Activated naive CD8-positive, alpha-beta T cell (primary cell): ENCODE data around the gene OLFML2B.

ENCODE experiments used
- H3K27ac Mint-ChIP-seq: one replicate; pipeline ENCODE4 v1.8.0; 2021; ENCODE audit warnings: mixed read lengths
- H3K27me3 Mint-ChIP-seq: one replicate; pipeline ENCODE4 v1.8.0; 2021; ENCODE audit warnings: mixed read lengths
- H3K36me3 Mint-ChIP-seq: one replicate; pipeline ENCODE4 v1.8.0; 2021; ENCODE audit warnings: mixed read lengths
- H3K4me1 Mint-ChIP-seq: one replicate; pipeline ENCODE4 v1.8.0; 2021; ENCODE audit warnings: low read depth, mixed read lengths
- H3K4me3 Mint-ChIP-seq: one replicate; pipeline ENCODE4 v1.8.0; 2021; ENCODE audit warnings: mild to moderate bottlenecking, mixed read lengths
- H3K9me3 Mint-ChIP-seq: one replicate; pipeline ENCODE4 v1.8.0; 2021; ENCODE audit warnings: low read depth, mixed read lengths

OLFML2B gene

DNA sequence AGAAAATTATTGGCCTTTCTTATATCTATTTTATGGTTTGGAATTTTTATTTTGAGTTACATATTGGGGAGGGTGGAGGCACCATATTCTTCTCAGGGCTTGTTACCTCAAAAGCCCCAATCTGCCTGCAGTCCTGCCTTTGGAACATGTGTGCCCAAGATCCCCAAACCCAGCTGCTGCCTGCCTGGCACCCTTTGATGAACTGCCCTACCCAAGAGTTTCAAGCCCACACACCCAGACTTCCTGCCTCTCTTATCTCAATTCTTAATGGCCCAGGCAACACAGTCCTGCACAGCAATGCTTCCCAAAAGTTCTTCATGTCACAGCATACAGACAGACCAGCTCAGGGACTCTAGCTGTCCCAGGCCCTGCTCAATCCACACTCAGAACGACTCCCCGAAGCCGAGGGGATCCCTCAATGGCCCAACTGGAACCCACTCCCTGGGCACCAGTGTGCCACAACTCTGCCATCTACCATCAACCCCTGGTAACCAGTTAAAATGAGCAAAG lies 19.2 kb downstream of the OLFML2B start:
- Mint-ChIP-seq H3K27ac (no peak overlapping the region), H3K36me3 (no peaks in the 10 kb centered on the region), H3K4me1 (peaks cover 4% of the 10 kb centered on the region), H3K4me3 (no peak overlapping the region), H3K9me3 (no peaks in the 10 kb centered on the region), H3K27me3 (no peaks in the 10 kb centered on the region)

DNA sequence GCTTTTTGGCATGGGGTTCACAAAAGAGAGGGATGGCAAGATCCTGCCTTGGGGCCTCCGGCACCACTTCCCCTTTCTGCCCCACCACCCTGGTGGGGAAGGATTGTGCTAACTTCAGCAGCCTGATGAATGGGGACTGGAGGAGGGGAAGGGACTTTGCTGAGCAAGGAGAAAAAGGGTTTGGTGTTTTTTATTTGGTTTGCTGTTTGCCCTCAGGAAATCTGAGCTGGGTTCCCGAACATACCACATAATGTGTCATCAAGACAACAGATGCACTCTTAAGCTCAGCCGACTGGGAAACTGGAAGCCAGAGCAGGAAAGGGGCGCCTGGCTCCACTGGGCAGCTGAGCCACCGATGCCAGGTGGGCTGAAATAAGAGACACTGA lies 19.8 kb downstream of the OLFML2B start:
- no peaks in the 10 kb centered on the region for H3K27me3 Mint-ChIP-seq
- H3K36me3 Mint-ChIP-seq, result no peaks in the 10 kb centered on the region
- no peak overlapping the region for H3K4me3 Mint-ChIP-seq
- peaks cover 4% of the 10 kb centered on the region for H3K4me1 Mint-ChIP-seq
- H3K9me3 Mint-ChIP-seq, result no peaks in the 10 kb centered on the region
- H3K27ac Mint-ChIP-seq, result no peak overlapping the region

DNA sequence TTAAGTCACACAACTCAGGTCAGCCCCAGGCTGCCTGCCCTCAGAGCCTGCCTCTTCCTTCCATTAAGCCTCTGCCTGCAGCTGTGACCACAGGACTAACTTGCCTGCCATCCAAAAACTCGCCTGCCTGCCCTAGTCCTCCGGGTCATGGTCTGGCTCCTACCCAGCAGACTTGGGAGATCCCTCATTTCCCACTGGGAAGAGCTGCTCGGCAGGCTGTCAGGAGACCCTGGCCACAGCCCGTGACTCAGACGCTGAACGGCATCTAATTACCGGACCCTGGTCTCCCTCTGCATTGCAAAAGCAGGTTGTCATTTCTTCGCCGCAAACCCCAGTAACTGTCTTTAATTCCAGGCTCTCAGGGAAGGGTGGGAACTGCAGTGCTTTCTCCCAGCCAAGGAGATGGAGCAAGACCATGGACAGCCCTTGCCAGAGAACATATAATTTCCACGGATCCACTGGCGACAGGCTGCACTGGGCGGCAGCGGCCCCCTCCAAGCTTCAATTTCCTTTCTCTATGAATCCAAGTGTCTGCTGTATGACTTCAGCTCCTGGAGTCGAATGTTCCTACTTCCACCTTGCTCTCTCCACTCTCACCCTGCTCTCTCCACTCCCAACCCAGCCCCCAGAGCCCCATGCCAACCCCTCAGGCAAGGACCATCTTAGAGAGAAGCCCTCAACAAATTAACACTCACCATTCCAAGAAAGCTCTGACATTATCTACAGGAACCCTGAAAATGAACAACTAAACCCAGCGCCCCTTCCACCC lies 20.4 kb downstream of the OLFML2B start:
- no peaks in the 10 kb centered on the region for H3K9me3 Mint-ChIP-seq
- no peaks in the 10 kb centered on the region for H3K27me3 Mint-ChIP-seq
- no peak overlapping the region for H3K4me3 Mint-ChIP-seq
- peaks cover 4% of the 10 kb centered on the region for H3K4me1 Mint-ChIP-seq
- H3K36me3 Mint-ChIP-seq, result no peaks in the 10 kb centered on the region
- H3K27ac Mint-ChIP-seq, result no peak overlapping the region

DNA sequence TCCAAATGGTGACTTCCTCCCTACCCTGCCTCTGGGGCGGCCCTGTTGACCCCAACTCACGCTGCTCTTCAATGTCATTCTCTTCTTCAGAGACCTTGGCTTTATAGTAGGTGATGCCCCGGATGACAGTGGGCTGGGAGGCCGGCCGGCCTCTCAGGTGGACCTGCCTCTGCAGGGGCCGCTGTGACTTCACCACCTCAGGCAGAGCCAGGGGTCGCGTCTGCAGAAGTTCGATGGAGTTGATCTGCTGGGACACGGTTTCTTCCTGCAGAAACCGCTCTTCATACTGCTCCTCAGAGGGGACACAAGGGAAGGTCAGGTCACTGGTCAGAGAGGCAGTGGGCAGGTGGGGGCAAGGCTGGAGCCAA lies 23.6 kb downstream of the OLFML2B start:
- Mint-ChIP-seq H3K9me3 (no peaks in the 10 kb centered on the region), H3K27ac (no peak overlapping the region), H3K4me1 (peaks cover 4% of the 10 kb centered on the region), H3K36me3 (peaks cover 3% of the 10 kb centered on the region), H3K27me3 (no peaks in the 10 kb centered on the region), H3K4me3 (no peak overlapping the region)

DNA sequence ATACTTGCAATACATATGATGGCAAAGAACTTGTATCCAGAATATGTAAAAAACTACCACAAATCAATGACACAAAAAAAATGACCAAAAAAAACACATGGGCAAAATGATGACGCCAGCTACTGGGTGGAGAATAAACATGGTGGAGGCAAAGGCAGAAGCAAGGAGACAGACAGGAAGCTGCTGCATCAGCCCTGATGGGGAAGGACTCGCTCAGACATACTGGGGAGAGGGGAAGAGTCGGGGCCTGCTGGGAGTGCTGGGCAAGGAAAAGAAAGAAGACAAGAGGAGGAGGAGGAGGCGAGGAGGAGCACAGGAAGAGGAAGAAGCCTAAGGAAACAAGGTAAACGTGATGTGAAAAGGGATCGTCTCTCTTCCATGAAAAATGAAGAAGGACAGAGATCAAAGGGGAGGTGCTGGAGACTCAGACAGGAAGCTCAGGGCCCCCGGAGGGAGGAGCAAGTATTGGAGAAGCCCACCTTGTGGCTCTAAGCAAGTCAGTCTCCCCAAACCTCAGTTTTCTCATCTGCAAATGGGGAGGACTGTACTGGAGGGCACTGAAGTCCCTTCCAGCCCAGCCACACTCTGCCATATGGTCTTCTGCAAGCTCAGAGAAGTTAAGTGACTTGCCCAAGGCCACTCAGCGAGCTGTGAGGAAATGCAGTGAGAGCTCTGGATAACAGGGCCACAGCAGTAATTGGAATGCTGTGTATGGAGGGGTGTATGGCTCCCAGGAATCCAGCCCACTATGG lies 24.2 kb downstream of the OLFML2B start:
- no peaks in the 10 kb centered on the region for H3K4me1 Mint-ChIP-seq
- no peaks in the 10 kb centered on the region for H3K9me3 Mint-ChIP-seq
- H3K36me3 Mint-ChIP-seq, result peaks cover 3% of the 10 kb centered on the region
- H3K27me3 Mint-ChIP-seq, result no peaks in the 10 kb centered on the region
- H3K27ac Mint-ChIP-seq, result no peak overlapping the region
- no peak overlapping the region for H3K4me3 Mint-ChIP-seq

DNA sequence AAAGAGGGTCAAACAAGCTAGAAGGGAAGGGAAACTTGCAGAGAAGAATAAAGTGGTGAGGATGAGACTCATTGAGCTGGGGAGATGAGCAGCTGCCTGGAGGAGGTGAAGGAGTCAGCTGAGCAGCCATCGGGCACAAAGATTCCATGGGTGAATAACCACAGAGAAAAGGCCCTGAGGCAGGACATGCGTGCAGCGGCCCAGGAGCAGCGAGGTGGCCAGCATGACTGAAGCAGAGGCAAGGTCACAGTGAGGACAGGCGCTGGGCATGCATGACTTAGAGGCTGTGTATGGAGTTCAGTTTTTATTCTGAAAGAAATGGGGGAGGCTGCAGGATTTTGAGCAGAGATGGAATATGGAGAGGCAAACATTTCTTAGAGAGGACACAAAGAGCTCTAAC lies 24.9 kb downstream of the OLFML2B start:
- peaks cover 3% of the 10 kb centered on the region for H3K36me3 Mint-ChIP-seq
- H3K9me3 Mint-ChIP-seq, result no peaks in the 10 kb centered on the region
- H3K27ac Mint-ChIP-seq, result no peak overlapping the region
- H3K4me3 Mint-ChIP-seq, result no peak overlapping the region
- no peaks in the 10 kb centered on the region for H3K4me1 Mint-ChIP-seq
- no peaks in the 10 kb centered on the region for H3K27me3 Mint-ChIP-seq

DNA sequence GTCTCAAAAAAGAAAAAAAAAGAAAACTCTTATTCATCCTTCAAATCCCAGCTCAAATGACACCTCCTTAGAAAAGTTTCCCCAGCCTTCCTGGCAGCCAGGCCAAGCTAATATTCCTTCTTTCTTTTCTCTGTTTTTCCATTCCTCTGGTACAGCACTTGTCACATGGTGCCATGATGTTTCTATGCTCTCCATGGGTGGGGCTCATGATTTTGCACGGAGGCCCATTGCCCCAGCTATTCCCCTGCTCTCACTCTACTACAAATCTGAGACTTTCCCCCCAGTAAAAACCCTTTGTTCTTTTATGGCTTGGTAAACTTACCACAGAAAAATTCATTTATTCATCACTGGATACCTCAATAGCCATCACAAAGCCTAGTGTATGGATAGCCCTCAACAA lies 26.5 kb downstream of the OLFML2B start:
- H3K36me3 Mint-ChIP-seq, result peaks cover 7% of the 10 kb centered on the region
- H3K27ac Mint-ChIP-seq, result no peak overlapping the region
- H3K4me1 Mint-ChIP-seq, result no peaks in the 10 kb centered on the region
- no peaks in the 10 kb centered on the region for H3K9me3 Mint-ChIP-seq
- no peak overlapping the region for H3K4me3 Mint-ChIP-seq
- H3K27me3 Mint-ChIP-seq, result no peaks in the 10 kb centered on the region

DNA sequence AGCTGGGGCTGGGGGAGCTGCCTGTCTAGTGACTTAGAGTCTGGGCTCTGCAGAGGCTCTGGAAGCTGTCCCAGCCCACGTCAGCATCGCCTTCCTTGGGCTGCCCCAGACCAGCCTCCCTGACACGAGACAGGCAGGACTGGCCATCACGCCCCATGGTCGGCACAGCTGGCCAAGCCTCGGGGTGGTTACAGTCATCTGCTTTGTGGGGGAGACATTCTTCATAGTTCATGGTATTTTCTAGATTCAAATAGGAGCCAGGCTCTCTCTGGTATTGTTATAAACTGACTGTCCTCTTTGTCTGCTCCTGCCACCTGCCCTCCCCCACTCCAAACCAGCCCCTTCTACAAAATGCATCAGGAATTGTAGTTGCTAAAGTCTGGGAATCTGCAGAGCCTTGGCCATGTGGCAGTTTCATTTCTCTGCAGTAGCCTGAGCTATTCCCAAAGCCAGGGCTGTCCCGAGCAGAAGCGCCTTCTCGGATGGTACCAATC lies 29.4 kb downstream of the OLFML2B start:
- Mint-ChIP-seq H3K27me3 (no peaks in the 10 kb centered on the region), H3K4me3 (no peak overlapping the region), H3K27ac (no peak overlapping the region), H3K4me1 (no peaks in the 10 kb centered on the region), H3K9me3 (no peaks in the 10 kb centered on the region), H3K36me3 (peaks cover 7% of the 10 kb centered on the region)

DNA sequence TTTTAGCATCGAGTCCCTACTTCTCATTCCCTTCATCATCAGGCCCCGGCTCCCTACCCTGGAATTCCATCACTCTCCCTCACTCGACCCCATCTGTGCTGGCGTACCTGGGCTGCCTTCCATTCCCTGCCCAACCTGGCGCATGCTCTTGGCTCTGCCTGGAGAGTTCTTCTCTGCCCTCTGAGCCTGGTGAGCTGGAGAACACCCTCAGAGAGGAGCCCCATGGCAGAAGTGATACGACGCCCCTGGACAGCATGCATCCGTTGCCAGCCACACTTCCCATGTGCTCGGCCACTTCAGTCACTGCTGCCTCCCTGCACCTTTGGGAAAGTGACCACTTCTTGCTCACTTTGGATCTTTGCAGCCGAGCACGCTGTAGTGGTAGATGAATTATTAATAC lies 30.1 kb downstream of the OLFML2B start:
- no peak overlapping the region for H3K4me3 Mint-ChIP-seq
- no peak overlapping the region for H3K27ac Mint-ChIP-seq
- H3K36me3 Mint-ChIP-seq, result peaks cover 7% of the 10 kb centered on the region
- H3K27me3 Mint-ChIP-seq, result no peaks in the 10 kb centered on the region
- H3K4me1 Mint-ChIP-seq, result no peaks in the 10 kb centered on the region
- no peaks in the 10 kb centered on the region for H3K9me3 Mint-ChIP-seq

DNA sequence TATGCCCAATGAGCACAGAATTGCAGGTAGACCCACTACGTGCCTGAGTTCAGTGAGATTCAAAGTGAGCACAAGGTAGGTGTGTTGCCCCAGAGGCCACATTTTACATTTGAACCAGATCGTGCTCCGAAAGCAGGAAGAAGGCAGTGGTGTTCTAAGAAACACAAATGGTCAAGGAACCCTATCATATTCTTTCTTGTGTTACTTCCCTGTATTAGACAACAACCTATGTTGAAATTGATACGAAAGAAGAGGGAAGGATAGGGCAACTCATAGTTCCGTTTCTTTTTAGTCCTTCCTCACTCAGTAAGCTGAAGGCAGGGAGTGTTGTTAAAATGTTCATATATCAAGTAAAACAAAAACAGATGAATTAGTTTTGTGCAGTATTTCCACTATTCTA lies 33.9 kb downstream of the OLFML2B start:
- no peaks in the 10 kb centered on the region for H3K27me3 Mint-ChIP-seq
- no peaks in the 10 kb centered on the region for H3K4me1 Mint-ChIP-seq
- H3K27ac Mint-ChIP-seq, result no peak overlapping the region
- peaks cover 5% of the 10 kb centered on the region for H3K9me3 Mint-ChIP-seq
- H3K36me3 Mint-ChIP-seq, result peaks cover 5% of the 10 kb centered on the region
- H3K4me3 Mint-ChIP-seq, result no peak overlapping the region

DNA sequence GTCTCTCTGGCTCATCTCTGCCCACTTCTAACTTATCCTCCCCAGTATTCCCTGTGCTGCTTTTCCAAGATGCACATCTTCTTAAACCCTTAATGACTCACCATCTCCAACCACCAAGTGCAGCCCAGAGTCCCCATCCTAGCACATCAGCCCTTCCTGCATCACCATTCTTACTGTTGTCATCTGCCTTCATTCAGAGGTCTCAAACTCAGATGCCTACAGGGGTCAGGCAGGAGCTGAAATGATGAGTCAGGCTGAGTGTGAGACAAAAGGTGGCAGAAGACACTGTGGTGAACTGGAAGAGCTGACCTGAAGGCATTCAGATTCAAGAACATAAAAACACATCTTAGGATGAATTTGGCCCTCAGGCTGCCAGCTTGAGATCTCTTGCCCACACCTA lies 34.6 kb downstream of the OLFML2B start:
- Mint-ChIP-seq H3K9me3 (peaks cover 5% of the 10 kb centered on the region), H3K27ac (no peak overlapping the region), H3K4me1 (no peaks in the 10 kb centered on the region), H3K36me3 (peaks cover 5% of the 10 kb centered on the region), H3K4me3 (no peak overlapping the region), H3K27me3 (no peaks in the 10 kb centered on the region)

DNA sequence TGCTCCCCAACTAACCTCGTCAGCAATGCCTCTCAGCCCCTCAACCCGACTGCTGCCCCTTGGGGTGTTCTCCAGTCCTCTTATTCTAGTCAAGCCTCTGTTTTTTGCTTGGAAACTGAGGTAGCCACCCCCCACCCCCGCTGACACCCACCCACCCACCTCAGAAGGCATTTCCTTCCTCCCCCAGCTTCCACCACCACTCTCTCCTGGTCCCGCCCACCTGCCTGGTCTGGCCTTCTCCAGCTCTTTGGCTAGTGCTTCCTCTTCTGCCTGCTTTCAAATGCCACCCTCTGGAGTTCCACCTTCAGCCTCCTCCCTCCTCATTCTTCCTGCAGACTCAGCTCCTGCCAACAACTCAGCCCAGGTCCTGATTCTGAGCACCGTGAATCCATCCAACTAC lies 35.3 kb downstream of the OLFML2B start:
- H3K4me3 Mint-ChIP-seq, result no peak overlapping the region
- no peaks in the 10 kb centered on the region for H3K27me3 Mint-ChIP-seq
- H3K36me3 Mint-ChIP-seq, result peaks cover 3% of the 10 kb centered on the region
- no peak overlapping the region for H3K27ac Mint-ChIP-seq
- H3K4me1 Mint-ChIP-seq, result no peaks in the 10 kb centered on the region
- peaks cover 5% of the 10 kb centered on the region for H3K9me3 Mint-ChIP-seq

DNA sequence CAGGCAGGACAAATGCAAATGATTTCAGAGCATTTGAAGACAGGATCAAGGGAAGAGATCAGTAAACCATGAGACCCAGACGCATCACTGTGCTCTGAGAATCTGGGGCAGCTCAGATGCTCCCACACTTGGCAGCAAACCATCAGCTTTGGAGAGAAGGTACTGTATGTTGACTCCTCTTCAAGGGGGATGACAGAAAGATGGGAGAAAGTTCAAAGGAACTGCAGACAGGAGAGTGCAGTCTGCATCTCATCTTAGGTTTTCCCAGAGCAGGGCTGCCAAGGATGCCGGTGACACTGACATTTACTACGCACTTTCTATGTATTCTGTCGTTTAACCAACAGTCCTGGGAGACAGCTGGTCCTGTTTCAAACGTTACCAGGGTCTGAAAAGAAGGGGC lies 35.8 kb downstream of the OLFML2B start:
- Mint-ChIP-seq H3K9me3 (peaks cover 5% of the 10 kb centered on the region), H3K4me3 (no peak overlapping the region), H3K36me3 (no peaks in the 10 kb centered on the region), H3K27ac (no peak overlapping the region), H3K4me1 (no peaks in the 10 kb centered on the region), H3K27me3 (no peaks in the 10 kb centered on the region)

DNA sequence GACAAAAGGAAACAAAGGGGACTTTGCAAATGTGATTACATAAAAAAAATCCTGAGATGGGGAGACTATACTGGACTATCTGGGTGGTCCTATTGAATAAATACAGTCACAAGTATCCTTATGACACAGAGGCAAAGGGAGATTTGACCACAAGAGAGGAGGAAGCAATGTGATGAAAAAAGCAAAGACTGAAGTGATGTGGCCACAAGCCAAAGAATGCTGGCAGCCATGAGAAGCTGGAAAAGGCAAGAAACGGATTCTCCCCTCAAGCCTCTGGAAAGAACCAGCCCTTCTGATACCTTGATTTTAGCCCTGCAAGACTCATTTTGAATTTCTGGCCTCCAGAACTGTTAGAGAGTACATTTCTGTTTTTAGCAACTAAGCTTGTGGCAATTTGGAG lies 36.4 kb downstream of the OLFML2B start:
- no peak overlapping the region for H3K27ac Mint-ChIP-seq
- H3K4me1 Mint-ChIP-seq, result no peaks in the 10 kb centered on the region
- H3K36me3 Mint-ChIP-seq, result no peaks in the 10 kb centered on the region
- peaks cover 5% of the 10 kb centered on the region for H3K9me3 Mint-ChIP-seq
- H3K27me3 Mint-ChIP-seq, result no peaks in the 10 kb centered on the region
- no peak overlapping the region for H3K4me3 Mint-ChIP-seq

DNA sequence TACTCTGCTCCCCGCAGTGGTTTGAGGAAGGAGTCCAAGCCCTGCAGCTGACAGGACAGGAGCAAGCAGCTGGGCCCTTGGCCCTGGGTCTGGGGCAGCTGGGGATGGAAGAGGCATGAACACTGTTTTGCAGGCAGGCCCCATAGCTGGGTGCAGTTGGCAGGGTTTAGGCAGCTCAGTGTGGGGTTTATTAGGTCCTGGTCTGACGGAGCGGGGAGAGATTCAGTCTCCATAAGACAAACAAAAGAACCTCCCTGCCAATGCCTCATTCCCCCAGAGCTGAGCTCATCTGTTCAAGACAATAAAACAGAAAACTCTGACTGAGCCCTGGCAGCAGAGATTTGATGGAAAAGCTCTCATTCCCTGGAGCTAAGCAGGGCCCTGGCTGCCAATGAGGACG lies 37.3 kb downstream of the OLFML2B start:
- H3K27me3 Mint-ChIP-seq, result no peaks in the 10 kb centered on the region
- peaks cover 5% of the 10 kb centered on the region for H3K9me3 Mint-ChIP-seq
- H3K27ac Mint-ChIP-seq, result no peak overlapping the region
- H3K36me3 Mint-ChIP-seq, result no peaks in the 10 kb centered on the region
- H3K4me3 Mint-ChIP-seq, result no peak overlapping the region
- no peaks in the 10 kb centered on the region for H3K4me1 Mint-ChIP-seq
